RWPE2 (cell line): ENCODE results near the gene FGF11.

Experiments
- ATAC-seq: fragments of 200-7000 bp; cut with Tn5 transposase; 3 replicates; pipeline ENCODE4 v1.9.1; 2021; ENCODE audit warnings: low read depth
- DNase-seq: peaks from one replicate; pipeline ENCODE4 v3.0.0-alpha.2; 2020; ENCODE audit warnings: low spot score
- H3K27ac ChIP-seq: fragments of 450-650 bp; 2 replicates; pipeline ENCODE4 v1.5.1; 2017; ENCODE audit warnings: mild to moderate bottlenecking; ENCODE audit not compliant: poor library complexity, severe bottlenecking
- H3K27me3 ChIP-seq: fragments of 250-450 bp; sonication (Bioruptor Pico); 2 replicates; pipeline ENCODE4 v1.5.1; 2021; ENCODE audit warnings: mild to moderate bottlenecking, moderate library complexity; ENCODE audit not compliant: insufficient read depth, poor library complexity, severe bottlenecking
- H3K36me3 ChIP-seq: fragments of 250-450 bp; sonication (Bioruptor Pico); 2 replicates; pipeline ENCODE4 v1.5.1; 2020; ENCODE audit warnings: low read depth, mild to moderate bottlenecking, moderate library complexity
- H3K4me1 ChIP-seq: fragments of 250-450 bp; sonication (Bioruptor Pico); 2 replicates; pipeline ENCODE4 v1.5.1; 2021; ENCODE audit warnings: mild to moderate bottlenecking, moderate library complexity; ENCODE audit not compliant: insufficient read depth, poor library complexity, severe bottlenecking
- H3K4me3 ChIP-seq: fragments of 250-450 bp; sonication (Bioruptor Pico); 2 replicates; pipeline ENCODE4 v1.5.1; 2021; ENCODE audit warnings: mild to moderate bottlenecking, moderate library complexity; ENCODE audit not compliant: severe bottlenecking
- H3K9me3 ChIP-seq: fragments of 250-450 bp; sonication (Bioruptor Pico); 2 replicates; pipeline ENCODE4 v1.5.1; 2021; ENCODE audit warnings: mild to moderate bottlenecking, moderate library complexity; ENCODE audit not compliant: severe bottlenecking
- TF ChIP-seq, protein P1 (sequence below): fragments of 450-650 bp; IDR thresholded peaks from one replicate; pipeline ENCODE4 v1.5.1; 2017; ENCODE audit warnings: mild to moderate bottlenecking, moderate library complexity; ENCODE audit not compliant: poor library complexity, severe bottlenecking

FGF11 gene

DNA sequence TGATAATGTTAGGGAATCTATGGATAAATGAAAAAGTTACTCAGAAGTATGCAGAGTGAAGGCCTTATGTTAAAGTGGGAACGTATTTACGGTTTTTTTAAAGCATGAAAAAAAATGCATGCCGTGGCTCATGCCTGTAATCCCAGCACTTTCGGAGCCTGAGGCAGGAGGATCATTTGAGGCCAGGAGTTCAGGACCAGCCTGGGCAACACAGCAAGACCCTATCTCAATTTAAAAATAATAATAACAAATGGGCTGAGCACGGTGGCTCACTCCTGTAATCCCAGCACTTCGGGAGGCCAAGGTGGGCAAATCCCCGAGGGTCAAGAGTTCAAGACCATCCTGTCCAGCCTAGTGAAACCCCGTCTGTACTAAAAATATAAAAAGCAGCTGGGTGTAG lies 50.8 kb downstream of the FGF11 start:
- no peak overlapping the region for H3K4me3 ChIP-seq
- H3K27ac ChIP-seq = no peak overlapping the region
- ATAC-seq (no peak), DNase-seq (no peak)
- H3K27me3 ChIP-seq = no peaks in the 10 kb centered on the region
- H3K9me3 ChIP-seq = no peaks in the 10 kb centered on the region
- TF ChIP-seq, protein P1, sequence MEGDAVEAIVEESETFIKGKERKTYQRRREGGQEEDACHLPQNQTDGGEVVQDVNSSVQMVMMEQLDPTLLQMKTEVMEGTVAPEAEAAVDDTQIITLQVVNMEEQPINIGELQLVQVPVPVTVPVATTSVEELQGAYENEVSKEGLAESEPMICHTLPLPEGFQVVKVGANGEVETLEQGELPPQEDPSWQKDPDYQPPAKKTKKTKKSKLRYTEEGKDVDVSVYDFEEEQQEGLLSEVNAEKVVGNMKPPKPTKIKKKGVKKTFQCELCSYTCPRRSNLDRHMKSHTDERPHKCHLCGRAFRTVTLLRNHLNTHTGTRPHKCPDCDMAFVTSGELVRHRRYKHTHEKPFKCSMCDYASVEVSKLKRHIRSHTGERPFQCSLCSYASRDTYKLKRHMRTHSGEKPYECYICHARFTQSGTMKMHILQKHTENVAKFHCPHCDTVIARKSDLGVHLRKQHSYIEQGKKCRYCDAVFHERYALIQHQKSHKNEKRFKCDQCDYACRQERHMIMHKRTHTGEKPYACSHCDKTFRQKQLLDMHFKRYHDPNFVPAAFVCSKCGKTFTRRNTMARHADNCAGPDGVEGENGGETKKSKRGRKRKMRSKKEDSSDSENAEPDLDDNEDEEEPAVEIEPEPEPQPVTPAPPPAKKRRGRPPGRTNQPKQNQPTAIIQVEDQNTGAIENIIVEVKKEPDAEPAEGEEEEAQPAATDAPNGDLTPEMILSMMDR = no peak
- peaks cover 14% of the 10 kb centered on the region for H3K4me1 ChIP-seq
- peaks cover 25% of the 10 kb centered on the region for H3K36me3 ChIP-seq

DNA sequence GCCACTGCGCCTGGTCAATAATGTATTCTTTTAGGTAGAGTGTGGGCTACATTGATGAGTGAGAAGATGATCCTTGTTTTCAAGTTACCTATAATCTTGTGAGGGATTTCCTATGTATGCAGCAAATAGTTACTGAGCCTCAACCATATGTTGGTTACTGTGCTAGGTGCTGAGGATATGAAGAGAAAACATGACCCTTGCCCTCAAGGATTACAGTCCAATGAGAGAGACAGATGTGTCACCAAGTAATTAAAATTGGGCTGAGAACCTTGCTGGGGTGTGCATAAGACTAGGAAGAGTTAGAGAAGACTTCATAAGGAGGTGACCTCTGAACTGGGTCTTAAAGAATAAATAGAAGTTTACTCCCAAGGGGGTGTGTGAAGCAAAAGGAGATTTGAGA lies 52.3 kb downstream of the FGF11 start:
- TF ChIP-seq, protein P1 = no peak
- Histone ChIP-seq H3K36me3 (peaks cover 33% of the 10 kb centered on the region), H3K9me3 (no peaks in the 10 kb centered on the region), H3K27ac (no peak overlapping the region), H3K27me3 (no peaks in the 10 kb centered on the region), H3K4me1 (peaks cover 5% of the 10 kb centered on the region), H3K4me3 (no peak overlapping the region)
- DNase-seq (no peak), ATAC-seq (no peak)

DNA sequence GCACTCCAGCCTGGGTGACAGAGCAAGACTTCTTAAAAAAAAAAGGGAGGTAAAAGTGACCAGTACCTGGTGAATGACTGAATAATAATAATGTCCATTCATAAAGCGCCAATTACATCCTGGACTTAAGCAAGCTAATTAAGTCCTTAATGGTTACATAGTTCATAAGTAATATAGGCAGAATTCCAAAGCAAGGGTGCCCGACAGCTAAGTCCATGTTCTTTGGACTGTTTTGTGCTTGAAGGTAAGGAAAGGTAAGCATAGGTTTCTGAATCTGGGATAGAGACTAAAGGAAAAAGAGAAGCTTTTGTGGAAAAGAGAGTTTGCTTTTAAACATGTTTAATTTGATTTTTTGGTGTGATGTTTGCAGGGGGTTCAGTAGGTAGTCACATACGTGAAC lies 54.6 kb downstream of the FGF11 start:
- H3K36me3 ChIP-seq = peaks cover 57% of the 10 kb centered on the region
- H3K27ac ChIP-seq = no peak overlapping the region
- no peak for ATAC-seq
- TF ChIP-seq, protein P1 = no peak
- no peak overlapping the region for H3K4me3 ChIP-seq
- DNase-seq = no peak
- no peaks in the 10 kb centered on the region for H3K9me3 ChIP-seq
- H3K4me1 ChIP-seq = no peaks in the 10 kb centered on the region
- no peaks in the 10 kb centered on the region for H3K27me3 ChIP-seq
